Measurements from ENCODE around the gene ADCY5.

DNA sequence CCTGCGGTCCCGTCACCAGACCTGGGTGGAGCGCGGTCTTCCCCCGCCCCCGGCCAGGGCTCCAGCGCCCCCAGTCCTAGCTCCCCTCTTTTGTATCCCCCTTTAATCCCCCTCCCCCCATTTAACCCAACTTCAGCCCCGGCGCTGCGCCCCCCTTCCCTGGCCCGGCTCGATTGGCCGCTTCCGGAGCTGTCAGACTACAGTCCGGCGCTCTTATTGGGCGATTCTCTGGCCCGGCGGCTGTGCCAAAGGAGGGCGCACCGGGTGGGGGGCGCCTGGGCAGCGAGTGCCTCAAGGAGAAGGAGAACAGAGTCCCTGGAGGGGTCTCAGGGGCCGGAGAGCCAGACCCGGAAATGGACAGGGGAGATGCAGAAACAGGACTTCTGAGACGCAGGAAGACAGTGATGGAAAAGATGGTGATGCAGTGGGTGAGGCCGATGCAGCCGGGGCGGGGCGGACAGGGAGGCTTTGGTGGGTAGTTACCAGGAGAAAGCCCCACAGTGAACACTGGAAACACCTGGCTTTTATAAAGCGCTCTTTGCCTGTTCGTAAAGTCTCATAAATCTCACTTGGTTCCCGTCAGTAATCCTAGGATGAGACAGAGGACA, 1.2 kb upstream of the ADCY5 start:
- no peak for TF ChIP-seq SUZ12 (IDR thresholded peaks at IDR 0.05; ENCODE audit: extremely low read depth, insufficient read depth, insufficient read length)
- TF ChIP-seq ZNF274 (IDR thresholded peaks at IDR 0.05; ENCODE audit: low read depth, low read length), result no peak
- no peak for TF ChIP-seq YY1 (IDR thresholded peaks at IDR 0.05; ENCODE audit: insufficient read depth, insufficient read length)

Data from NT2/D1 (cell line).